ENCODE results near the gene ICAM2.

Gene ICAM2

GRCh38 chr17:63975541-63976092 lies 44.8 kb downstream of the ICAM2 start:
- Histone ChIP-seq H3K27ac (ENCODE audit: low read depth in 2 of 2, low read length in 2 of 2) (no peak overlapping the region), H3K4me1 (ENCODE audit: control insufficient read depth in 2 of 2, insufficient read depth in 2 of 2, low read length in 2 of 2) (no peaks in the 10 kb centered on the region), H3K4me3 (ENCODE audit: low read length in 2 of 2) (no peak overlapping the region), H3K9ac (ENCODE audit: low read depth in 1 of 2, low read length in 2 of 2) (no peak overlapping the region), H3K27me3 (ENCODE audit: control insufficient read depth in 2 of 2, insufficient read depth in 2 of 2, low read length in 2 of 2) (no peaks in the 10 kb centered on the region), H3K9me3 (ENCODE audit: control insufficient read depth in 2 of 2, low read length in 2 of 2) (no peaks in the 10 kb centered on the region), H3K36me3 (ENCODE audit: control insufficient read depth in 2 of 2, insufficient read depth in 2 of 2, low read length in 2 of 2) (no peaks in the 10 kb centered on the region)

DNA sequence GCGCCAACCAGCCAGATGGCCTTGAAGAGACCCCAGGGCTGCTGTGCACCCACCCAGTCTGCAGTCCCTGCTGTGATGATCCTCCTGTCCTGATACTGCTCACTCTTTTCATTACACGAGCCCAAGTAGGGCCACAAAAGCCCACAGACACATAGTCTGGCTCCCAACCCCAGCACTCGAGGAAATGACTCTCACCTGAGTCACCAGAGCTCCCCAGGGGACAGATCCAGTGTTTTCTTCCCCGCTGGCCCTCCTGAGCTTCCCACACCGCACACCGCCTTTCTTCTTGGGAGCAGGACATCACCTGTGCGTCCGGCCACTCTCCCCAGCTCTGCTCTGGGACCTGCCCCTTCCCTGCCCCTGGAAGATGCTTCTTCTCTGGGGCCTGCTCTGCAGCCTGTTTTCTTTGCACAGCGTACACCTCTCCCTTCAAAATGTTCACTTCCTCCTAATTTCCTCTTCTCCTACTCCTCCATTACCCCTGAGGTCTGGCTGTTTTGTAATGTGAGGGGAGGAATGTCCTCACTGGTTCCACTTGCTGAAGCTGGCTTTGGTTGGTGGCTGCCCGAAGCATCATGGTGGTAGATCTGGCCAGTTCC lies 45.7 kb downstream of the ICAM2 start:
- H3K9me3 ChIP-seq (ENCODE audit: control insufficient read depth in 2 of 2, low read length in 2 of 2): no peaks in the 10 kb centered on the region
- H3K27me3 ChIP-seq (ENCODE audit: control insufficient read depth in 2 of 2, insufficient read depth in 2 of 2, low read length in 2 of 2): no peaks in the 10 kb centered on the region
- no peak overlapping the region for H3K9ac ChIP-seq (ENCODE audit: low read depth in 1 of 2, low read length in 2 of 2)
- no peaks in the 10 kb centered on the region for H3K36me3 ChIP-seq (ENCODE audit: control insufficient read depth in 2 of 2, insufficient read depth in 2 of 2, low read length in 2 of 2)
- no peak overlapping the region for H3K4me3 ChIP-seq (ENCODE audit: low read length in 2 of 2)
- no peak overlapping the region for H3K27ac ChIP-seq (ENCODE audit: low read depth in 2 of 2, low read length in 2 of 2)
- H3K4me1 ChIP-seq (ENCODE audit: control insufficient read depth in 2 of 2, insufficient read depth in 2 of 2, low read length in 2 of 2): no peaks in the 10 kb centered on the region

GRCh38 chr17:63973930-63974593 lies 46.4 kb downstream of the ICAM2 start:
- no peaks in the 10 kb centered on the region for H3K4me1 ChIP-seq (ENCODE audit: control insufficient read depth in 2 of 2, insufficient read depth in 2 of 2, low read length in 2 of 2)
- H3K27ac ChIP-seq (ENCODE audit: low read depth in 2 of 2, low read length in 2 of 2): no peak overlapping the region
- H3K9ac ChIP-seq (ENCODE audit: low read depth in 1 of 2, low read length in 2 of 2): no peak overlapping the region
- no peaks in the 10 kb centered on the region for H3K9me3 ChIP-seq (ENCODE audit: control insufficient read depth in 2 of 2, low read length in 2 of 2)
- H3K36me3 ChIP-seq (ENCODE audit: control insufficient read depth in 2 of 2, insufficient read depth in 2 of 2, low read length in 2 of 2): no peaks in the 10 kb centered on the region
- H3K4me3 ChIP-seq (ENCODE audit: low read length in 2 of 2): no peak overlapping the region
- no peaks in the 10 kb centered on the region for H3K27me3 ChIP-seq (ENCODE audit: control insufficient read depth in 2 of 2, insufficient read depth in 2 of 2, low read length in 2 of 2)

- Histone ChIP-seq H3K27ac (ENCODE audit: low read depth in 2 of 2, low read length in 2 of 2) (no peak overlapping the region), H3K9ac (ENCODE audit: low read depth in 1 of 2, low read length in 2 of 2) (no peak overlapping the region), H3K27me3 (ENCODE audit: control insufficient read depth in 2 of 2, insufficient read depth in 2 of 2, low read length in 2 of 2) (no peaks in the 10 kb centered on the region), H3K4me3 (ENCODE audit: low read length in 2 of 2) (no peak overlapping the region), H3K9me3 (ENCODE audit: control insufficient read depth in 2 of 2, low read length in 2 of 2) (no peaks in the 10 kb centered on the region), H3K4me1 (ENCODE audit: control insufficient read depth in 2 of 2, insufficient read depth in 2 of 2, low read length in 2 of 2) (no peaks in the 10 kb centered on the region), H3K36me3 (ENCODE audit: control insufficient read depth in 2 of 2, insufficient read depth in 2 of 2, low read length in 2 of 2) (no peaks in the 10 kb centered on the region)
Observed at GRCh38 chr17:63973247-63973646, 47.2 kb downstream of the ICAM2 start.

- H3K4me3 ChIP-seq (ENCODE audit: low read length in 2 of 2): no peak within 1 kb of the TSS
- no peaks in the 10 kb centered on the region for H3K9me3 ChIP-seq (ENCODE audit: control insufficient read depth in 2 of 2, low read length in 2 of 2)
- no peaks in the 10 kb centered on the region for H3K36me3 ChIP-seq (ENCODE audit: control insufficient read depth in 2 of 2, insufficient read depth in 2 of 2, low read length in 2 of 2)
- no peaks in the 10 kb centered on the region for H3K4me1 ChIP-seq (ENCODE audit: control insufficient read depth in 2 of 2, insufficient read depth in 2 of 2, low read length in 2 of 2)
- H3K27me3 ChIP-seq (ENCODE audit: control insufficient read depth in 2 of 2, insufficient read depth in 2 of 2, low read length in 2 of 2): no peaks in the 10 kb centered on the region
- no peak within 1 kb of the TSS for H3K9ac ChIP-seq (ENCODE audit: low read depth in 1 of 2, low read length in 2 of 2)
- H3K27ac ChIP-seq (ENCODE audit: low read depth in 2 of 2, low read length in 2 of 2): no peak within 1 kb of the TSS
Observed at GRCh38 chr17:63972796-63973195, 47.6 kb downstream of the ICAM2 start, which contains the start of gene SCN4A. SCN4A (minus strand) TSS chr17:63972918; CDS start chr17:63972841, 77 bp downstream.

- Histone ChIP-seq H3K27ac (ENCODE audit: low read depth in 2 of 2, low read length in 2 of 2) (no peak overlapping the region), H3K4me1 (ENCODE audit: control insufficient read depth in 2 of 2, insufficient read depth in 2 of 2, low read length in 2 of 2) (no peaks in the 10 kb centered on the region), H3K36me3 (ENCODE audit: control insufficient read depth in 2 of 2, insufficient read depth in 2 of 2, low read length in 2 of 2) (no peaks in the 10 kb centered on the region), H3K9me3 (ENCODE audit: control insufficient read depth in 2 of 2, low read length in 2 of 2) (no peaks in the 10 kb centered on the region), H3K4me3 (ENCODE audit: low read length in 2 of 2) (no peak overlapping the region), H3K27me3 (ENCODE audit: control insufficient read depth in 2 of 2, insufficient read depth in 2 of 2, low read length in 2 of 2) (no peaks in the 10 kb centered on the region), H3K9ac (ENCODE audit: low read depth in 1 of 2, low read length in 2 of 2) (no peak overlapping the region)
Observed at GRCh38 chr17:63969278-63969677, 51.2 kb downstream of the ICAM2 start.

DNA sequence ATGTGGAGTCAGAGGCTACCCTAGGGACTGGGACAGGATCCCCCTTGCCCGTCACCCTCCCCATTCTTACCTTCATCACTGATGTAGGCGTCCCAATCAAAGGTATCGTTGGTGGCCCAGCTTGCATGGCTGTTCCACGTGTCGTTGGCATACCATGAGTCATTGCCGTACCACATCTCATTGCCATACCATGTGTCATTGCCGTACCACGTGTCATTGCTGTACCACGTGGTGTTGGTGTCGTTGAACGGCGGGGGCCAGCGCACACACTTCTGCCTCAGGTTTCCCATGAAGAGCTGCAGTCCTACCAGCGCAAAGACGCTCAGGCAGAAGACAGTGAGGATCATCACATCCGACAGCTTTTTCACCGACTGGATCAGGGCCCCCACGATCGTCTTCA lies 52.5 kb downstream of the ICAM2 start:
- Histone ChIP-seq H3K4me1 (ENCODE audit: control insufficient read depth in 2 of 2, insufficient read depth in 2 of 2, low read length in 2 of 2) (no peaks in the 10 kb centered on the region), H3K9me3 (ENCODE audit: control insufficient read depth in 2 of 2, low read length in 2 of 2) (no peaks in the 10 kb centered on the region), H3K4me3 (ENCODE audit: low read length in 2 of 2) (no peak overlapping the region), H3K27ac (ENCODE audit: low read depth in 2 of 2, low read length in 2 of 2) (no peak overlapping the region), H3K36me3 (ENCODE audit: control insufficient read depth in 2 of 2, insufficient read depth in 2 of 2, low read length in 2 of 2) (no peaks in the 10 kb centered on the region), H3K9ac (ENCODE audit: low read depth in 1 of 2, low read length in 2 of 2) (no peak overlapping the region), H3K27me3 (ENCODE audit: control insufficient read depth in 2 of 2, insufficient read depth in 2 of 2, low read length in 2 of 2) (no peaks in the 10 kb centered on the region)

- H3K27ac ChIP-seq (ENCODE audit: low read depth in 2 of 2, low read length in 2 of 2): no peak overlapping the region
- no peaks in the 10 kb centered on the region for H3K27me3 ChIP-seq (ENCODE audit: control insufficient read depth in 2 of 2, insufficient read depth in 2 of 2, low read length in 2 of 2)
Observed at GRCh38 chr17:63966646-63967264, 53.7 kb downstream of the ICAM2 start.

DNA sequence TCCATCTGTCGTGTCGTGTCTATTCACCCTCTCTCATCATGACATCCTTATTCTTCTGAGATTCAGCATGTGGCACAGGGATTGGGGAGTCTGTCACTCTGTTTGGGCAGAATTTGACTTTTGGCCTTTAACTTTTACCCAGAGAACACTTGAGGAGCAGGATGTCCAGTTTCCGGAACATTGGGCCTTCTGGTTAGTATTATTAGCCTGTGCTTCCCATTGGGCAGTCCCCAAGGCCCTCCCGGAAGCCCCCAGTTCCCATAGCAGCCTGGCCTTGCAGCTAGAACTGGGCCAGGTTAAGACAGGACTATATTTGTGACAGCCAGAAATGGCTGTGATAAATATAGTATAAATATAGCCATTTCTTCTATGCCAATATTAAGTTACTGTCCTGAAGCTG lies 57.3 kb downstream of the ICAM2 start:
- Histone ChIP-seq H3K36me3 (ENCODE audit: control insufficient read depth in 2 of 2, insufficient read depth in 2 of 2, low read length in 2 of 2) (no peaks in the 10 kb centered on the region), H3K27ac (ENCODE audit: low read depth in 2 of 2, low read length in 2 of 2) (peak overlapping the region; percentile 5 to 16), H3K9ac (ENCODE audit: low read depth in 1 of 2, low read length in 2 of 2) (no peak overlapping the region), H3K27me3 (ENCODE audit: control insufficient read depth in 2 of 2, insufficient read depth in 2 of 2, low read length in 2 of 2) (peaks cover 0 to 3% of the 10 kb centered on the region in 2 donors), H3K4me3 (ENCODE audit: low read length in 2 of 2) (no peak overlapping the region), H3K4me1 (ENCODE audit: control insufficient read depth in 2 of 2, insufficient read depth in 2 of 2, low read length in 2 of 2) (no peaks in the 10 kb centered on the region), H3K9me3 (ENCODE audit: control insufficient read depth in 2 of 2, low read length in 2 of 2) (no peaks in the 10 kb centered on the region)

More at GRCh38 chr17:63966646-63967264, 53.7 kb downstream of the ICAM2 start:
- H3K36me3 ChIP-seq (ENCODE audit: control insufficient read depth in 2 of 2, insufficient read depth in 2 of 2, low read length in 2 of 2): no peaks in the 10 kb centered on the region
- no peaks in the 10 kb centered on the region for H3K4me1 ChIP-seq (ENCODE audit: control insufficient read depth in 2 of 2, insufficient read depth in 2 of 2, low read length in 2 of 2)
- no peaks in the 10 kb centered on the region for H3K9me3 ChIP-seq (ENCODE audit: control insufficient read depth in 2 of 2, low read length in 2 of 2)
- no peak overlapping the region for H3K9ac ChIP-seq (ENCODE audit: low read depth in 1 of 2, low read length in 2 of 2)
- no peak overlapping the region for H3K4me3 ChIP-seq (ENCODE audit: low read length in 2 of 2)

- H3K4me1 ChIP-seq (ENCODE audit: control insufficient read depth in 2 of 2, insufficient read depth in 2 of 2, low read length in 2 of 2): no peaks in the 10 kb centered on the region
- no peaks in the 10 kb centered on the region for H3K9me3 ChIP-seq (ENCODE audit: control insufficient read depth in 2 of 2, low read length in 2 of 2)
- H3K27ac ChIP-seq (ENCODE audit: low read depth in 2 of 2, low read length in 2 of 2): peak overlapping the region in 1 of 2 donors; percentile 16
- H3K36me3 ChIP-seq (ENCODE audit: control insufficient read depth in 2 of 2, insufficient read depth in 2 of 2, low read length in 2 of 2): no peaks in the 10 kb centered on the region
- H3K9ac ChIP-seq (ENCODE audit: low read depth in 1 of 2, low read length in 2 of 2): no peak overlapping the region
- peaks cover 0 to 3% of the 10 kb centered on the region in 2 donors for H3K27me3 ChIP-seq (ENCODE audit: control insufficient read depth in 2 of 2, insufficient read depth in 2 of 2, low read length in 2 of 2)
- no peak overlapping the region for H3K4me3 ChIP-seq (ENCODE audit: low read length in 2 of 2)
Observed at GRCh38 chr17:63962298-63962744, 58.1 kb downstream of the ICAM2 start.
